ENCODE data around the gene AFG3L2. TPM values are rescaled to one million over a fixed set of nuclear protein-coding genes. Genes with fewer than 3 reads are reported as not detected.

The AFG3L2 gene
- total RNA-seq, 2 experiments from 2014 or later, result 60.6 to 64.0 TPM

GRCh38 chr18:12313530-12314245 is 63.3 kb downstream of the AFG3L2 start:
- Mint-ChIP-seq H3K9me3 (peaks cover 12% of the 10 kb centered on the region), H3K4me3 (no peak overlapping the region), H3K27ac (no peak overlapping the region), H3K36me3 (ENCODE audit: low read depth) (peaks cover 8% of the 10 kb centered on the region), H3K27me3 (peaks cover 11% of the 10 kb centered on the region), H3K4me1 (ENCODE audit: low read depth) (peaks cover 3% of the 10 kb centered on the region)
- CTCF ChIA-PET, result interaction anchor here (0.9 to 5.9 kb wide), 3 partner anchors 14 to 77 kb away, joined by 3 to 32 read pairs (median 13); no protein-coding TSS in a partner anchor
- DNase-seq (no peak), ATAC-seq (no peak)
- no peak for TF ChIP-seq CTCF (IDR thresholded peaks at IDR 0.05)
- intact Hi-C loops (cut with micrococcal nuclease), result no loop called here
- POLR2A ChIA-PET, result interaction anchor here (0.8 kb wide), 1 partner anchor 63 kb away, joined by 3 read pairs; the partner anchor contains the start of gene AFG3L2

- H3K27ac Mint-ChIP-seq, result no peak overlapping the region
- no peak for ATAC-seq
- POLR2A ChIA-PET, result interaction anchor here (0.8 kb wide), 1 partner anchor 64 kb away, joined by 3 read pairs; the partner anchor contains the start of gene AFG3L2
- TF ChIP-seq CTCF (IDR thresholded peaks at IDR 0.05), result no peak
- H3K4me1 Mint-ChIP-seq (ENCODE audit: low read depth), result peaks cover 3% of the 10 kb centered on the region
- H3K4me3 Mint-ChIP-seq, result no peak overlapping the region
- CTCF ChIA-PET, result interaction anchor here (4.2 to 5.9 kb wide), 2 partner anchors 15 to 41 kb away, joined by 13 to 32 read pairs; no protein-coding TSS in a partner anchor
- DNase-seq, result no peak
- H3K9me3 Mint-ChIP-seq, result peaks cover 12% of the 10 kb centered on the region
- intact Hi-C loops (cut with micrococcal nuclease), result no loop called here
- peaks cover 8% of the 10 kb centered on the region for H3K36me3 Mint-ChIP-seq (ENCODE audit: low read depth)
- peaks cover 11% of the 10 kb centered on the region for H3K27me3 Mint-ChIP-seq
These were observed 64.1 kb downstream of the AFG3L2 start for GRCh38 chr18:12312976-12313375.

GRCh38 chr18:12310762-12311161 is 66.3 kb downstream of the AFG3L2 start:
- Mint-ChIP-seq H3K27ac (no peak overlapping the region), H3K27me3 (peaks cover 28% of the 10 kb centered on the region), H3K36me3 (ENCODE audit: low read depth) (peaks cover 8% of the 10 kb centered on the region), H3K4me3 (no peak overlapping the region), H3K4me1 (ENCODE audit: low read depth) (peaks cover 12% of the 10 kb centered on the region), H3K9me3 (peaks cover 12% of the 10 kb centered on the region)
- CTCF ChIA-PET, result interaction anchor here (5.9 kb wide), 1 partner anchor 17 kb away, joined by 32 read pairs; no protein-coding TSS in a partner anchor
- POLR2A ChIA-PET, result no interaction called here
- TF ChIP-seq CTCF (IDR thresholded peaks at IDR 0.05), result no peak
- intact Hi-C loops (cut with micrococcal nuclease), result no loop called here
- ATAC-seq (no peak), DNase-seq (no peak)

GRCh38 chr18:12309683-12310198 is 67.3 kb downstream of the AFG3L2 start:
- TF ChIP-seq CTCF (IDR thresholded peaks at IDR 0.05), result no peak
- intact Hi-C loops (cut with micrococcal nuclease), result no loop called here
- Mint-ChIP-seq H3K4me3 (peak overlapping the region; percentile 11), H3K36me3 (ENCODE audit: low read depth) (peaks cover 8% of the 10 kb centered on the region), H3K27me3 (peaks cover 34% of the 10 kb centered on the region), H3K4me1 (ENCODE audit: low read depth) (peaks cover 12% of the 10 kb centered on the region), H3K9me3 (peaks cover 12% of the 10 kb centered on the region), H3K27ac (no peak overlapping the region)
- DNase-seq, result no peak
- ChIA-PET POLR2A (interaction anchor here (1.0 kb wide), 1 partner anchor 67 kb away, joined by 4 read pairs; the partner anchor contains the start of gene AFG3L2), CTCF (interaction anchor here (1.1 to 1.2 kb wide), 2 partner anchors 18 to 37 kb away, joined by 3 to 5 read pairs; no protein-coding TSS in a partner anchor)
- ATAC-seq, result no peak
